GM21528 (cell line): ENCODE results near the gene BICDL1.

Experiments used
- ATAC-seq: cut with Tn5 transposase; IDR thresholded peaks from one replicate; pipeline ENCODE4 v1.9.1; 2021; ENCODE audit warnings: mild to moderate bottlenecking, moderate library complexity; ENCODE audit not compliant: unreplicated experiment, low FRiP score

Gene BICDL1

GRCh38 chr12:120119271-120119973, 130.4 kb downstream of the BICDL1 start:
- no peak for ATAC-seq

GRCh38 chr12:120121343-120121742, 132.3 kb downstream of the BICDL1 start:
- ATAC-seq = no peak

- ATAC-seq = peak; percentile 41
These were observed 132.8 kb downstream of the BICDL1 start for GRCh38 chr12:120121766-120122293.

- ATAC-seq = no peak
These were observed 136.0 kb downstream of the BICDL1 start for GRCh38 chr12:120125029-120125428.

GRCh38 chr12:120125792-120126634, 137.0 kb downstream of the BICDL1 start:
- no peak for ATAC-seq

- no peak for ATAC-seq
These were observed 137.6 kb downstream of the BICDL1 start for GRCh38 chr12:120126635-120127005.

- ATAC-seq = no peak
These were observed 141.0 kb downstream of the BICDL1 start for GRCh38 chr12:120130011-120130410.

GRCh38 chr12:120131116-120131515, 142.1 kb downstream of the BICDL1 start:
- ATAC-seq = no peak

- ATAC-seq = no peak
These were observed 143.2 kb downstream of the BICDL1 start for GRCh38 chr12:120132054-120132836.

GRCh38 chr12:120132863-120133385, 143.9 kb downstream of the BICDL1 start:
- ATAC-seq = peak; percentile 85

- no peak for ATAC-seq
These were observed 145.4 kb downstream of the BICDL1 start for GRCh38 chr12:120134307-120134980.

- ATAC-seq = no peak
These were observed 147.2 kb downstream of the BICDL1 start for GRCh38 chr12:120136093-120136770.

- no peak for ATAC-seq
These were observed 148.8 kb downstream of the BICDL1 start for GRCh38 chr12:120137833-120138232.

GRCh38 chr12:120138366-120138765, 149.3 kb downstream of the BICDL1 start:
- ATAC-seq = no peak

GRCh38 chr12:120139958-120140357, 150.9 kb downstream of the BICDL1 start:
- ATAC-seq = no peak

- no peak for ATAC-seq
These were observed 151.6 kb downstream of the BICDL1 start for GRCh38 chr12:120140603-120141002.

- no peak for ATAC-seq
These were observed 152.3 kb downstream of the BICDL1 start for GRCh38 chr12:120141336-120141735.

- ATAC-seq = no peak
These were observed 153.3 kb downstream of the BICDL1 start for GRCh38 chr12:120142231-120142877.
